ENCODE measurements around the gene GLP1R.

GLP1R gene

DNA sequence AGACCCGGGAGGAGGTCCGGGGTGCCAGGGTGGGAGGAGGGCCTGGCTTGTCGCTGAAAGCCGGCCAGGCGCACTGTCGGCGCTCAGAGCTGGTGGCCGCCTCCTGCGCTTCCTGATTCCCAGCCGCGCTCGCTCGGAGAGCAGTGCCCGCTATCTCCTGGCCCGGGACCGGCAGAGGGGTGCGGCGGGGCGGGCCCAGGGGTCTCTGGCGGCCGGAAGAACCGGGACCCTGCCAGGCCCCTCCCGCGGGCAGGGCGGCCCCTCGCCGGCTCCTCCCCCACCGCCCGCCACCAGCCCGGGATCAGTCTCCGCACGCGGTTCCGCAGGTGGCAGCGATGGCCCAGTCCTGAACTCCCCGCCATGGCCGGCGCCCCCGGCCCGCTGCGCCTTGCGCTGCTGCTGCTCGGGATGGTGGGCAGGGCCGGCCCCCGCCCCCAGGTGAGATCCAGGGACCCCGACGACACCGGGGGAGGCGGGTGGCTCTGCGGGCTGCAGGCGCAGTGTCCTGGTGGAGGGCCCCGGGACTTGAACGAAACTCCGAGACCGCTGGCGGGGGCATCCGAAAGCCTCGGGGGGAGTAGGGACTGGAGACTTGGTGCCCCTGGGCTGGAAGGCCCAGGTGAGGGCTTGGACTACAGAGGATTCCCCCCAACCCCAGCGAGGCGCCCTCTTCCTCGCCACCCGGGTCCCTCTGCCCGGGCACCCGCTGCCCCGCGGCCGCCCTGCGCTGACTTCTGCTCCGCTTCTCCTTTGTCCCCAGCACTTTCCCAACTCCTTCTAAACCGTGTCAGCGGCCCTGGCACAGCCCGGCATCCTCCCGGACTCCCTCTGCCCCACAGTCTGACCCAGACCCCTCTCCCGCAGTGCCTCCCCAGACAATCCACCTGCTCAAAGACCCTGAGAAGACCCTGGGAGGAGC, at the start of gene GLP1R:
Gene GLP1R, plus strand, starts transcription at position 301 of the 919 bp plus-strand sequence. Its CDS starts 60 bp downstream, at position 361.
- DNase-seq, result peak; percentile 55

- DNase-seq, result peak; percentile 68
Measured at GRCh38 chr6:39003072-39003471, 45.5 kb upstream of the GLP1R start.

GRCh38 chr6:39003492-39003891, 45.1 kb upstream of the GLP1R start:
- no peak for DNase-seq

DNA sequence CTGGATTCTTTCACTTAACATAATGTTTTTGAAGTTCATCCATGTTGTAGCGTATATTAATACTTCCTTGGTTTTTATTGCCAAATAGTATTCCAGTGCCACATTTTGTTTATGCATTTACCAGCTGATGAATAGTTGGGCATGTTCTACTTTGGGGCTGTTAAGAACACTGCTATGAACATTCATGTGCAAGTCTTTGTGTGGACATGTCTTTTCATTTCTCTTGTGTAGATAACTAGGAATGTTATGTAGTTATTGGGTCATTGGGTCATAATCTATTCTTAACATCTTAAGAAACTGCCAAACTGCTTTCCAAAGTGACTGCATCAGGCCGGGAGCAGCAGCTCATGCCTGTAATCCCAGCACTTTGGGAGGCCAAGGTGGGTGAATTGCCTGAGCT, 43.8 kb upstream of the GLP1R start:
- DNase-seq, result no peak

DNA sequence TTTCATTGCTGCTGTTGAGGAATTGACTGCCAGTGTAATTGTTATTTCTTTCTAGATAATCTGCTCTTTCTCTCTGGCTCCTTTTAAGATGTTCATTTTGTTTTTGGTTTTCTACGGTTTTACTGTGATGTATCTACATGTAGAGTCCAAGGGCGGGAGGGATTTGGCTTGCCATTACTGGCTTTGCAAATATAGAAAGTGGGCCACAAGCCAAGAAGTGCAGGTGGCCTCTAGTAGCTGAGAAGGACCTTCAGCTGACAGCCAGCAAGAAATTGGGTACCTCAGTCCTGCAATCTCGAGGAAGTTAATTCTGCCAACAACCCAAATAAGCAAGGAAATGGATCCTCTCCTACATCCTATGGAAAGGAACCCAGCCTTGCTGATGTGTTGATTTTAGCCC, 42.8 kb upstream of the GLP1R start:
- peak; percentile 31 for DNase-seq

- DNase-seq, result no peak
Measured at GRCh38 chr6:39007575-39007974, 41.0 kb upstream of the GLP1R start.

DNA sequence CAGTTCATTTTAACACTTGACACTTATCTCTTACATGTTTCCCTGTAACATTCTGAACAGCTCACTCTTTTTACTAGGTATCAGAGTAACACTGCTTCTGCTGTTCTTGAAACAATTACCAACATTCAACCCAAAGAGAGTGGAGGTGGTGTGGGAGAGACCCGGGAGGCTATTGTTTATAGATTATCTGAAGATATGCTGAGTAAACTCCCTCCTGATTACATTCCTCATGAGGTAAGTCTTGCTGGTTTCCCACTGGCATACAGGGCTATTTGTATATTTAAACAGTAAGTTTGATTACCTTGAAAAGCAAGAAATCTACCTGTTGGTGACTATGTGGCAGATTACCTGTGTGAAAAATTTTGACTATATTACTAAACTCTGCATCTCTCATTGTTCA, 39.8 kb upstream of the GLP1R start:
- DNase-seq, result no peak

DNA sequence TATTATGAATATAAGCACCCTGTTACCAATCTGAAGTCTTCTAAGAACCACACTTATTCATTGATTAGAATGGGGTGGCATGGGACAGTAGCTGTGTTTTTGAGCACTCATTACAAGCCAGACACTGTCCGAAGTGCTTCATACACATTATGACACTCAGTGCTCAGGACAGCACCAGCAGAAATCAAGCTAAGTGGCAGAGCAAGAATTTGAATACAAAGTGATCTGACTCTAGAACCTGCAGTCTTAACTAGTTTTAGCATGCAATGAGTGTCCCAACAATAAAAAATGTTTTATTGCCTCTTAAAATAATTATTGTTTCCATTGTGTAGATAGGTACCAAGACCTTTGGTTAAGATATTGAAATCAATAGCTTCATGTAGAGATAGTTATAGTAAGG, 39.1 kb upstream of the GLP1R start:
- DNase-seq, result no peak

DNA sequence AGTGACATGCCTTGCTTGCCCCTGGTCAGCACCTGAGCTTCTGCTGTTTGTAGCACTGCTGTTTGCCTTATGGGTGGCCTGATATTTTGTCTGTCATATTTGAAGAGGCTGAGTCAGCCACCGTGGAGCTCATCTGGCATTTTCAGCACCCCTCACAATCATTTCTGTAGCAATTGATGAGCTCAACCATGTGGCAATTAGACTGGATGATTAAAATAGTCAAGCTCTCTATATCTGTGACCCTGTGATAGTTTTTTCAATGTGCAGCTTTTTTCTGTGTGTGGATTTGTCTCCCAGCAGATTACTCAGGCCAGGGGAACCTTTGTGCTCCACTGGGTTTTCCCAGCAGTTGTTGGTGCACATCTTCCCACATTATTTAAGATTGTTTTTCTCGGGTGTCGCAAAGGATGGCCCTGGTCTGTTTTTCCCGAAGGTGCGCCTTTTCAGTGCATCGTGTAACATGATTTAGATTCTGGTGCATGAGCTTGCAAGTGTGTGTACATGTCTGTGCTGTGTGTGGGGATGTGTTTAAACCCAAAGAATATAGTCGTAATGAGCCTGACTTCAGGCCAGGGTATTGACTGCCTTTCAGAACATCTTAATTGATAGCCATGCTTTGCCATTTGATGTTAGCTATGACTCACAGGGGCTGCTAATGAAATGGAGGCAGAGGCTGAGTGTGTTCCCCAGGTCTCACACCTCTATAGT, 31.6 kb upstream of the GLP1R start:
- no peak for DNase-seq

DNA sequence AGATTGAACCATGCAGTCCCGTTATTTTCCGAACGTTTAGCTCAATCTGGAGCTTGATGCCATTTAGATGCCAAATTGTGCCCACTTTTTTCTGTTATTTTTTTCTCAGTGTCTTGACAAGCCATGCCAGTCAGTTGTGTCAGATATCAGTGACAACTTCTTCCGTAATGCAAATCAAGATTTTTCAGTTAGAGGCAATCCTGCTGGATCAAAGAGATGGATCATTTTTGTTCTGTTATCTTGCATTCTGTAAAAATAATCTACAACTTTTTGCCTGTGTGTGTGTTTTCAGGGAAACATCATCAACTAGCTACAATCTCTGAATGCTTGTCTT, 31.1 kb upstream of the GLP1R start:
- DNase-seq, result no peak

GRCh38 chr6:39018103-39018502, 30.5 kb upstream of the GLP1R start:
- DNase-seq, result no peak

GRCh38 chr6:39020136-39020535, 28.4 kb upstream of the GLP1R start:
- DNase-seq, result no peak

- DNase-seq, result no peak
Measured at GRCh38 chr6:39021041-39021440, 27.5 kb upstream of the GLP1R start.

DNA sequence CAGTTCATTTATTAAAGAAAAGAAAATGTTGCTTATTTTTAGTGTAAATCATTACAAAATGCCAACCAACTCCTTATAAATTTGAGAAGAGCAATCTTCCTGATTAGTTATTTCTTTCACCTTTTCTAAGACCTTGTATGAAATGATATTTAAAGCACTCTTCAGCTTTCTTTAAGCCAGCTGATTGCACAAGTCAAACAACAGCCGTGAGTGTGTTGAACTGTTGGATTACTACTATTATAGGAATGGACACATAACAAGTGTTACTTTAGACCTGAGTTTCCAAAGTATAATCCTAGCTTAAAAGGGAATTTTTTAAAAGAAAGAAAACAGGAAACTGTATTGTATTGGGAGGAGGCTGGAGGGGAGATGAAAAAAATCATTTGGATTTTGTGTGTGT, 26.8 kb upstream of the GLP1R start:
- no peak for DNase-seq

GRCh38 chr6:39026175-39026574, 22.4 kb upstream of the GLP1R start:
- DNase-seq, result no peak

DNA sequence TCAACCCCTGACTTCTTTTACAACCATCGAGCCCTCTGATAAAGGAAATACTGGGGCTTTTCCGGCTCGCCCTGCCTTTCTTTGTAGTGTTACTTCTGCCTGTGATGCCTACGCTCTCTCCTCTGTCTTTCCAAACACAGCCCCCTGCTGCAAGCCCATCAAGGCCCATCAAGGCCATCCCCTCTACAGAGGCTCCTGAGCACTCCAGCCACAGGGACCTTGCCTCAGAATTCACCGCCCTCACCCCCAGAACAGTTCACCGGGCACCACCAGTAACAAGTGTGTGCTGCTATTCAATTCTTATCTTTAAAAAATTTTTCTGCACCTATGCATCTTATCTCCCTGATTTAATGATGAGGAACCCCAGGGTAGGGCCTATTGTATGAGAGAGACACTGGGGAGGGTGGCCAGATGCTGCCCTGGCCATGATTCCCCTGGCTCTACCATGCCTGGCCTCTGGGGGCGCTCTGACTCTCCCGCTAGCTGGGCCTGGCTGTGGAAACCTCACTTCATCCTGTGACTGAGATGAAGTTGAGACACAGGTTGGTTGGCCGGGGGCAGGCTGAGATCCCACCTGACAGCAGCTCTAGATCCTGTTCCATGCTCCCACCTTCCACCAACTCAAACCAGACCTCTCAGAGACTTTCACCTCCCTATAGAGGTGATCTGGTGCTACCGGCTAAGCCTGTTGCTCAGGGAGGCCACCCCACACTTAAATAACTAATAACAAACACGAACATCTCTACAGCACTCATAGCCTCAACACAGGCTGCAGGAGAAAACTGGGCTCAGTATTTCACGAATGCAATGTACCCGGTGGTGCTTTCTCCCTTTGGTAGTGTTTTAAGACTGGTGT, 19.2 kb upstream of the GLP1R start:
- DNase-seq, result peak; percentile 74

GRCh38 chr6:39035681-39036080, 12.9 kb upstream of the GLP1R start:
- no peak for DNase-seq

- no peak for DNase-seq
Measured at GRCh38 chr6:39037082-39037508, 11.5 kb upstream of the GLP1R start.

DNA sequence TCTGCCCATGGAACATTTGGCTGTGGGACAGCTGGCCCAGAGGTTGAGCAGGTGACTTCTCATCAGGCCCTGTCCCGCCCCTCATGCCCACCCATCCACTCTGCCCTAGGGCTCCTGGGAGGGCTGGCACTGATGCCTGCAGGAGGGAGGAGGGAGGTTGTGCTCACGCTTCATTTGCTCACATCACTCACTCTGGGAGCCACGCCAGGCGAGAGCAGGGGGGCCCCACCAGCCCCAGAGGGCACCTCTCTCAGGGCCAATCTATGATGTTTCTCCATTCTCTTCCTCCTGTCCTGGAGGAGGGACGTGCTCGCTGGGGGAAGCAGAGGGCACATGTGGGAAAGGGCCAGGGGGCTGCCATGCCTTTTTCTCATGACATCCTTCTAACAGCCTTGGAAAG, 10.9 kb upstream of the GLP1R start:
- no peak for DNase-seq

- no peak for DNase-seq
Measured at GRCh38 chr6:39040080-39040673, 8.4 kb upstream of the GLP1R start.

DNA sequence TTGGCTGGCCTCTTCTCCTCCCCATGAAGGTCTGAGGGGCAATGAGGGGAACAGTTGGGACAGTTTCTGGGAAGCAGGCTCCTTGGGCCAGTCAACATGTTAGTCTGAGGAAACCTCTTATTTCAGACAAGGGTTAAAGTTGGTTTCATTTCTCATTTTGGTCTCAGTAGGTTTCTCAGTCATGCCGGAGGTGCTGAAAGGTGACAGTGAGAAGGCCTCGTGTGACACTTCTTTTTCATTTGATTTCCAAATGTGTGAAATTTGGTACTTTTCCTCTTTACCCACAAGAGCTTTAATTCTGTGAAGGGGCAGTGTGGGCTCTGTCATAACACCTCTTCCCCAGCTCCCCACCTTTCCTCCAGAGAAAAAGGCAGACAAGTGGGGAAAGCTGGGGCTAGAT, 7.5 kb upstream of the GLP1R start:
- DNase-seq, result no peak

- no peak for DNase-seq
Measured at GRCh38 chr6:39043776-39044175, 4.8 kb upstream of the GLP1R start.

DNA sequence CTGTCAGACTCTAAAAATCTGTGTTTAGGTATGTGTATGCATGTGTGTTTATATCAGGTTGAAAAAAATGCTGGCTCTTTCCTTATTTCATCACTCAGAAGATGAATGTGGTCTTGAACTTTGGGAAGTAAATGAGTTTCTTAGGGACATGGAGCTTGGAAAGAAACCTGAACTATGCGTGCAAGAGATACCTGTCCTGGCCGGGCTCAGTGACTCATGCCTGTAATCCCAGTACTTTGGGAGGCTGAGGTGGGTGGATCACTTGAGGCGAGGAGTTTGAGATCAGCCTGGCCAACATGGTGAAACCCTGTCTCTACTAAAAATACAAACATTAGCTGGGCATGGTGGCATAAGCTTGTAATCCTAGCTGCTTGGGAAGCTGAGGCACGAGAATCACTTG, 4.4 kb upstream of the GLP1R start:
- no peak for DNase-seq

All from NCI-H82 (cell line).